ENCODE data around the gene FOXP1. TPM values are rescaled to one million over a fixed set of nuclear protein-coding genes. Genes with fewer than 3 reads are reported as not detected.

FOXP1 gene
- total RNA-seq, 2 donors from 2014 or later = 41.7 to 94.3 TPM

- Mint-ChIP-seq H3K27me3 (ENCODE audit: insufficient read depth) (no peaks in the 10 kb centered on the region), H3K4me1 (peaks cover 12% of the 10 kb centered on the region), H3K27ac (no peak overlapping the region), H3K36me3 (ENCODE audit: low read depth) (peaks cover 29% of the 10 kb centered on the region), H3K9me3 (peaks cover 17% of the 10 kb centered on the region), H3K4me3 (no peak overlapping the region)
- DNase-seq = no peak
- Histone ChIP-seq H3K4me1 (ENCODE audit: control insufficient read depth, insufficient read depth, low read length) (no peaks in the 10 kb centered on the region), H3K27ac (ENCODE audit: low read depth, low read length) (no peak overlapping the region), H3K9me3 (ENCODE audit: control insufficient read depth, low read length) (peaks cover 9% of the 10 kb centered on the region), H3K9ac (ENCODE audit: extremely low read depth, low read length, poor library complexity, severe bottlenecking) (no peak overlapping the region), H3K36me3 (ENCODE audit: control insufficient read depth, insufficient read depth, low read length) (no peaks in the 10 kb centered on the region), H3K4me3 (ENCODE audit: low read length) (no peak overlapping the region), H3K27me3 (ENCODE audit: control insufficient read depth, insufficient read depth, low read length, poor library complexity, severe bottlenecking) (no peaks in the 10 kb centered on the region)
- TF ChIP-seq CTCF (conservative IDR thresholded peaks at IDR 0.05) = no peak
- WGBS, 2 experiments (ENCODE audit: insufficient coverage in 1 of 2, insufficient read length in 1 of 2) = 95% methylated on average over 1 of the region's 1 CpG; no CpG with 5 or more reads in 1 of the 2 experiments
Observed at GRCh38 chr3:71012971-71013370, 570.6 kb downstream of the FOXP1 start.

GRCh38 chr3:71011565-71012287, 571.8 kb downstream of the FOXP1 start:
- no peak overlapping the region for H3K4me3 ChIP-seq (ENCODE audit: low read length)
- peaks cover 9% of the 10 kb centered on the region for H3K9me3 ChIP-seq (ENCODE audit: control insufficient read depth, low read length)
- DNase-seq = no peak
- H3K27me3 Mint-ChIP-seq (ENCODE audit: insufficient read depth) = no peaks in the 10 kb centered on the region
- no peaks in the 10 kb centered on the region for H3K27me3 ChIP-seq (ENCODE audit: control insufficient read depth, insufficient read depth, low read length, poor library complexity, severe bottlenecking)
- H3K9me3 Mint-ChIP-seq = peaks cover 17% of the 10 kb centered on the region
- no peaks in the 10 kb centered on the region for H3K36me3 ChIP-seq (ENCODE audit: control insufficient read depth, insufficient read depth, low read length)
- H3K9ac ChIP-seq (ENCODE audit: extremely low read depth, low read length, poor library complexity, severe bottlenecking) = no peak overlapping the region
- 92 to 100% methylated on average over 3 to 6 of the region's 6 CpGs for WGBS, 2 experiments (ENCODE audit: insufficient coverage in 1 of 2, insufficient read length in 1 of 2)
- H3K4me3 Mint-ChIP-seq = no peak overlapping the region
- no peak overlapping the region for H3K27ac ChIP-seq (ENCODE audit: low read depth, low read length)
- no peak for TF ChIP-seq CTCF (conservative IDR thresholded peaks at IDR 0.05)
- H3K4me1 ChIP-seq (ENCODE audit: control insufficient read depth, insufficient read depth, low read length) = peaks cover 5% of the 10 kb centered on the region
- H3K36me3 Mint-ChIP-seq (ENCODE audit: low read depth) = peaks cover 29% of the 10 kb centered on the region
- H3K4me1 Mint-ChIP-seq = peaks cover 22% of the 10 kb centered on the region
- no peak overlapping the region for H3K27ac Mint-ChIP-seq

- no peak overlapping the region for H3K27ac Mint-ChIP-seq
- no peak for TF ChIP-seq CTCF (conservative IDR thresholded peaks at IDR 0.05)
- H3K9ac ChIP-seq (ENCODE audit: extremely low read depth, low read length, poor library complexity, severe bottlenecking) = no peak overlapping the region
- no peak overlapping the region for H3K4me3 Mint-ChIP-seq
- peaks cover 29% of the 10 kb centered on the region for H3K36me3 Mint-ChIP-seq (ENCODE audit: low read depth)
- no peaks in the 10 kb centered on the region for H3K36me3 ChIP-seq (ENCODE audit: control insufficient read depth, insufficient read depth, low read length)
- H3K27me3 Mint-ChIP-seq (ENCODE audit: insufficient read depth) = no peaks in the 10 kb centered on the region
- peaks cover 9% of the 10 kb centered on the region for H3K9me3 ChIP-seq (ENCODE audit: control insufficient read depth, low read length)
- H3K9me3 Mint-ChIP-seq = peaks cover 17% of the 10 kb centered on the region
- no peak overlapping the region for H3K4me3 ChIP-seq (ENCODE audit: low read length)
- peaks cover 5% of the 10 kb centered on the region for H3K4me1 ChIP-seq (ENCODE audit: control insufficient read depth, insufficient read depth, low read length)
- WGBS, 2 experiments (ENCODE audit: insufficient coverage in 1 of 2, insufficient read length in 1 of 2) = 90 to 92% methylated on average over 3 of the region's 3 CpGs
- no peak for DNase-seq
- no peak overlapping the region for H3K27ac ChIP-seq (ENCODE audit: low read depth, low read length)
- peaks cover 22% of the 10 kb centered on the region for H3K4me1 Mint-ChIP-seq
- H3K27me3 ChIP-seq (ENCODE audit: control insufficient read depth, insufficient read depth, low read length, poor library complexity, severe bottlenecking) = no peaks in the 10 kb centered on the region
Observed at GRCh38 chr3:71010726-71011455, 572.6 kb downstream of the FOXP1 start.
